ENCODE measurements around the gene KIR2DL4.
"Not testable (repeated sequence)": the region's sequence is repeated elsewhere in the genome, so short reads cannot be mapped to it uniquely, and the experiment has no call there.

GRCh38 chr19:54772666-54773065, 30.7 kb upstream of the KIR2DL4 start:
- not testable (repeated sequence) for TF ChIP-seq CTCF (IDR thresholded peaks at IDR 0.05; ENCODE audit: low read depth, low read length); POLR2A (IDR thresholded peaks at IDR 0.05; ENCODE audit: extremely low read depth, insufficient read length)
